ENCODE data around the gene VPS37B.

- TF ChIP-seq EZH2phosphoT487 (IDR thresholded peaks at IDR 0.05; ENCODE audit: low read length) (no peak), CTCF (IDR thresholded peaks at IDR 0.05; ENCODE audit: low read length) (no peak), EZH2 (optimal IDR thresholded peaks at IDR 0.05; ENCODE audit: low read depth, low read length) (no peak)
These were observed 28.8 kb downstream of the VPS37B start for GRCh38 chr12:122866950-122867607.
